Liver (tissue), 2 donors: ENCODE data around the gene BNC2.

Experiments used
- CTCF ChIP-seq: fragments of 150-350 bp; IDR thresholded peaks from 2 replicates; pipeline ENCODE4 v1.5.1; 2017; ENCODE audit warnings: improper control_type of control experiment, low read depth, low read length; ENCODE audit not compliant: missing input control
- TF ChIP-seq, protein P1 (sequence below): IDR thresholded peaks from 2 replicates; pipeline ENCODE4 v1.6.1; 2016; ENCODE audit warnings: antibody characterized with exemption
- donor health status: healthy.

DNA sequence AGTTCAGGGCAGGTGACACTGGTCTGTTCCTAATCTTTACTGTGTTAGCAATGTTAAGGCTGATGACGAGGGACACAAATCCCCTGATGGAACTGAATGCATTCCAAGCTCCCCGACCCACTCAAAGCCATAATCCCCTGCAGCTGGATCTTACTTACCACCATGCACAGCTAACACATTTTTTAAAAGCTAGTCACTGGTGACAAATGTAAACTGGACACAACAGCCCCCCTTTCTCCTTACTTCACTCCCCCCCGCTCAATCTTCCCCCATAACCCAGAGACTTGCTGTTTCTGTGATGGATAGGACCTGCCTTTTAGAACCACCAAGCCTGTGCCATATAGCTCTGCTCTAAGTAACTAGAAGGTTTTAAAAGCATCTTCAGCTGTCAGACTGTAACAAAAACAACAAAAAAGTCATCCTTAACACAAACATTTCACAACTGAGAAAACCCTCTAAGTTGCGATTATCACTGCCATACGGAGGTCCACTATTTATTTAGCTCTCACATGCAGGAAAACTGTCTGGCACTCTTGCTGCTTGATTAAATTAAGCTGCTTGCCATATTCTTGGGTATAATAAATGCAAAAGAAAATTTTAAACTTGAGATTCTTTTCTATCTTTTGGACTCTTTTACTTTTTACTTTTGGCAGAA is 44.4 kb downstream of the BNC2 start:
- TF ChIP-seq CTCF, result no peak
- TF ChIP-seq, protein P1, sequence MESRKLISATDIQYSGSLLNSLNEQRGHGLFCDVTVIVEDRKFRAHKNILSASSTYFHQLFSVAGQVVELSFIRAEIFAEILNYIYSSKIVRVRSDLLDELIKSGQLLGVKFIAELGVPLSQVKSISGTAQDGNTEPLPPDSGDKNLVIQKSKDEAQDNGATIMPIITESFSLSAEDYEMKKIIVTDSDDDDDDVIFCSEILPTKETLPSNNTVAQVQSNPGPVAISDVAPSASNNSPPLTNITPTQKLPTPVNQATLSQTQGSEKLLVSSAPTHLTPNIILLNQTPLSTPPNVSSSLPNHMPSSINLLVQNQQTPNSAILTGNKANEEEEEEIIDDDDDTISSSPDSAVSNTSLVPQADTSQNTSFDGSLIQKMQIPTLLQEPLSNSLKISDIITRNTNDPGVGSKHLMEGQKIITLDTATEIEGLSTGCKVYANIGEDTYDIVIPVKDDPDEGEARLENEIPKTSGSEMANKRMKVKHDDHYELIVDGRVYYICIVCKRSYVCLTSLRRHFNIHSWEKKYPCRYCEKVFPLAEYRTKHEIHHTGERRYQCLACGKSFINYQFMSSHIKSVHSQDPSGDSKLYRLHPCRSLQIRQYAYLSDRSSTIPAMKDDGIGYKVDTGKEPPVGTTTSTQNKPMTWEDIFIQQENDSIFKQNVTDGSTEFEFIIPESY, result no peak
